ENCODE measurements around the gene ZNF609. TPM values are rescaled to one million over a fixed set of nuclear protein-coding genes. Genes with fewer than 3 reads are reported as not detected.

Gene ZNF609
- total RNA-seq, 1 donor from 2014 or later = 80.5 TPM

- DNase-seq = no peak
- TF ChIP-seq CTCF (IDR thresholded peaks at IDR 0.05; ENCODE audit: partially characterized antibody, unreplicated experiment) = no peak
- Mint-ChIP-seq H3K27me3 (ENCODE audit: unreplicated experiment) (peaks cover 4% of the 10 kb centered on the region), H3K36me3 (ENCODE audit: unreplicated experiment) (no peaks in the 10 kb centered on the region), H3K27ac (ENCODE audit: unreplicated experiment) (no peak overlapping the region), H3K9me3 (ENCODE audit: unreplicated experiment) (peaks cover 4% of the 10 kb centered on the region), H3K4me1 (ENCODE audit: low read depth, unreplicated experiment) (peaks cover 20% of the 10 kb centered on the region), H3K4me3 (ENCODE audit: unreplicated experiment) (no peak overlapping the region)
Observed at GRCh38 chr15:64622410-64623260, 162.3 kb downstream of the ZNF609 start.

GRCh38 chr15:64623347-64623996 lies 163.1 kb downstream of the ZNF609 start:
- Mint-ChIP-seq H3K27ac (ENCODE audit: unreplicated experiment) (no peak overlapping the region), H3K36me3 (ENCODE audit: unreplicated experiment) (no peaks in the 10 kb centered on the region), H3K4me1 (ENCODE audit: low read depth, unreplicated experiment) (peaks cover 20% of the 10 kb centered on the region), H3K9me3 (ENCODE audit: unreplicated experiment) (peaks cover 4% of the 10 kb centered on the region), H3K4me3 (ENCODE audit: unreplicated experiment) (no peak overlapping the region), H3K27me3 (ENCODE audit: unreplicated experiment) (peaks cover 4% of the 10 kb centered on the region)
- no peak for TF ChIP-seq CTCF (IDR thresholded peaks at IDR 0.05; ENCODE audit: partially characterized antibody, unreplicated experiment)
- no peak for DNase-seq

DNA sequence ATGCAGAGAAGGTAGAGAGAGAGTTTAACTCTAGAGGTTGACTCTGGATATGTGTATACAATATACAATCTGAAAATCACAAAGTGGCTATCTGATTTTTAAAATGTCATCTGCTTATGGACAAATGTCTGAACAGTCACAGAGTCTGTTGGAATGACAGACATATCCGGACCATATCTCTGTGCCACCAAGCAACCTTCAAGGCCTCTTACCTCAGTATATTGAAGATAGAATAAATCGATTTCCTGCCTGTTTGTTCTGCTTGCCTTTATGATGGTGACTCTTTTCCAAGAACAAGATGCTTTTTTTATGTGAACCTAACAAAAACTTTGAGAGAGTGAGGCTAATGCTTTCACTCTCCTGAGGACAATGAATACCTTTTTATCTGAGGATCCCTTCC lies 163.9 kb downstream of the ZNF609 start:
- peak overlapping the region; percentile 14 for H3K27ac Mint-ChIP-seq (ENCODE audit: unreplicated experiment)

GRCh38 chr15:64629063-64629462 lies 168.7 kb downstream of the ZNF609 start:
- Mint-ChIP-seq H3K27me3 (ENCODE audit: unreplicated experiment) (no peaks in the 10 kb centered on the region), H3K9me3 (ENCODE audit: unreplicated experiment) (no peaks in the 10 kb centered on the region), H3K4me1 (ENCODE audit: low read depth, unreplicated experiment) (peaks cover under 1% of the 10 kb centered on the region), H3K4me3 (ENCODE audit: unreplicated experiment) (no peak overlapping the region), H3K36me3 (ENCODE audit: unreplicated experiment) (no peaks in the 10 kb centered on the region), H3K27ac (ENCODE audit: unreplicated experiment) (peak overlapping the region; percentile 0)
- DNase-seq = no peak
- TF ChIP-seq CTCF (IDR thresholded peaks at IDR 0.05; ENCODE audit: partially characterized antibody, unreplicated experiment) = no peak

More for the DNA sequence above, 163.9 kb downstream of the ZNF609 start:
- no peak overlapping the region for H3K4me3 Mint-ChIP-seq (ENCODE audit: unreplicated experiment)
- no peaks in the 10 kb centered on the region for H3K36me3 Mint-ChIP-seq (ENCODE audit: unreplicated experiment)
- H3K27me3 Mint-ChIP-seq (ENCODE audit: unreplicated experiment) = peaks cover 4% of the 10 kb centered on the region
- peaks cover 16% of the 10 kb centered on the region for H3K4me1 Mint-ChIP-seq (ENCODE audit: low read depth, unreplicated experiment)
- no peak for DNase-seq
- H3K9me3 Mint-ChIP-seq (ENCODE audit: unreplicated experiment) = peaks cover under 1% of the 10 kb centered on the region
- no peak for TF ChIP-seq CTCF (IDR thresholded peaks at IDR 0.05; ENCODE audit: partially characterized antibody, unreplicated experiment)

Measured in glutamatergic neuron (in vitro differentiated cells).